MM.1S (cell line): ENCODE data around the gene DDOST.

Experiments
- CTCF ChIP-seq: fragments of 300-600 bp; sonication (generic); IDR thresholded peaks from 2 replicates; pipeline ENCODE4 v1.5.1; 2016; ENCODE audit warnings: antibody characterized with exemption, low read length, mixed read lengths
- EZH2phosphoT487 ChIP-seq: fragments of 300-600 bp; sonication (generic); IDR thresholded peaks from 2 replicates; pipeline ENCODE4 v1.6.1; 2018; ENCODE audit warnings: antibody characterized with exemption, low read length

- no peak for TF ChIP-seq EZH2phosphoT487
- no peak for TF ChIP-seq CTCF
These were observed 44.1 kb upstream of the DDOST start for GRCh38 chr1:20705203-20705755.
